Naive thymus-derived CD8-positive, alpha-beta T cell (primary cell): ENCODE data around the gene TCAP. TPM values are rescaled to one million over a fixed set of nuclear protein-coding genes. Genes with fewer than 3 reads are reported as not detected.

Experiments
- ATAC-seq, 2 donors: fragments of 150-1000 bp; cut with Tn5 transposase in 1 of 2; sonication (Bioruptor Pico), chemical (Tn5 transposase) in 1 of 2; 1 replicate in 1 of 2; 2 replicates in 1 of 2; pipeline ENCODE4 v1.10.0; 2021; ENCODE audit warnings: mild to moderate bottlenecking in 2 of 2, moderate library complexity in 2 of 2
- POLR2A ChIA-PET: fragments of 350-600 bp; sonication (Branson Sonifier 250); formaldehyde crosslinking; loops from one replicate; lab custom pipeline; 2021; ENCODE audit warnings: antibody characterized with exemption; lab: Charles Lee
- DNase-seq, 10 donors: peaks; one replicate each; pipeline versions ENCODE4 v3.0.0 to v3.0.0-alpha.2; 2020 to 2022
- H3K27ac Mint-ChIP-seq, 10 donors: one replicate each; pipeline ENCODE4 v1.8.0; 2020 to 2022; ENCODE audit warnings: mild to moderate bottlenecking in 10 of 10, mixed read lengths in 10 of 10, moderate library complexity in 4 of 10, inconsistent platforms in 1 of 10
- H3K27me3 Mint-ChIP-seq, 5 donors: one replicate each; pipeline ENCODE4 v1.8.0; 2021 to 2022; ENCODE audit warnings: mixed read lengths in 5 of 5
- H3K36me3 Mint-ChIP-seq, 3 donors: one replicate each; pipeline ENCODE4 v1.8.0; 2020 to 2022; ENCODE audit warnings: mixed read lengths in 3 of 3, mild to moderate bottlenecking in 2 of 3, inconsistent platforms in 1 of 3
- H3K4me1 Mint-ChIP-seq, 4 donors: one replicate each; pipeline ENCODE4 v1.8.0; 2021 to 2022; ENCODE audit warnings: mixed read lengths in 4 of 4
- H3K4me3 Mint-ChIP-seq, 10 donors: one replicate each; pipeline ENCODE4 v1.8.0; 2020 to 2022; ENCODE audit warnings: mild to moderate bottlenecking in 10 of 10, mixed read lengths in 10 of 10, moderate library complexity in 6 of 10, inconsistent platforms in 1 of 10
- H3K9me3 Mint-ChIP-seq, 9 donors: one replicate each; pipeline ENCODE4 v1.8.0; 2020 to 2022; ENCODE audit warnings: mixed read lengths in 9 of 9, mild to moderate bottlenecking in 3 of 9, inconsistent platforms in 1 of 9, moderate library complexity in 1 of 9
- polyA plus RNA-seq, 3 donors: library from polyadenylated mRNA; unstranded; fragments of 300-500 nt; fragmentation: Illumina TruSeq; gene quantifications; one replicate each; pipeline ENCODE4 v1.2.3, GENCODE V29; 2021
- total RNA-seq, 8 experiments: library from RNA in 2 of 8; stranded (reverse) in 2 of 8; gene quantifications; one replicate each; pipeline ENCODE4 v1.2.3 and lab custom pipeline; 2021 to 2026

The TCAP gene
- total and polyA plus RNA-seq, 5 experiments from 2014 or later, result 0.11 to 10.3 (median 8.5) TPM; not detected in 2

DNA sequence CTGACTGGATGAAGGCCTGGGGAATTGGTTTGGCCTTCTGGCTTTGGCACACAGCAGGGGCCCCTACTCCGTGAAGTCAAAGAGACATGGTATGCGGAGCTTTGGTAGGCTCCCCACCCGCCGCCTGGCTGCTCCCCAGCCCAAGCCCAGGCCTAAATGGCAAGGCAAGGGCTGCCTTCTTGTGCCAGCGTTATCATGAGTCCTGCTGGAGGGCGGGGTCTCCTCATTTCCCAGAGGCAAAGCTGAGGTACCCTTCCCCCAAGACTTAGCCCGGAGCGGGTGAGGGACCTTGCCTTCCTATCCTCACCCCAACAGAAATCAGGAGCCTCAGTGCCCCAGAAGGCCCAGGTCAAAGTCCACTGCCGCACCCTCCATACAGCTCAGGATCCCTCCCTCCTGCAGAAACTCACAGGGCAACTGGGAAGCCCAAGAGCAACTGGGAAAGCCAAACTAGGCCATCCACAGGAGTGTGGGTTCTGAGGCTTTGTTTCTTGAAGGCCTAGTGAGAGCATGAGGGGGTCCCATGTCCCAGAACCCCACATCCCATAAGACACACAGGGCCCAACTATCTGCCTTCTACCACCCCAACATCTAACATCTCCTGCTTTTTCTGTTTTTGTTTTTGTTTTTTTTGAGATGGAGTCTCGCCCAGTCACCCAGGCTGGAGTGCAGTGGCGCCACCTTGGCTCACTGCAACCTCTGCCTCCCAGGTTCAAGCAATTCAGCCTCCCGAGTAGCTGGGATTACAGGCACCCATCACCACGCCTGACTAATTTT, 13.4 kb downstream of the TCAP start:
- no peaks in the 10 kb centered on the region for H3K27me3 Mint-ChIP-seq
- peaks cover 0 to 10% (median 8%) of the 10 kb centered on the region in 3 donors for H3K36me3 Mint-ChIP-seq
- POLR2A ChIA-PET, result interaction anchor here (0.7 to 3.4 kb wide), 11 partner anchors 10 to 57 kb away, joined by 3 to 22 read pairs (median 4); partner anchors contain the start of genes MIEN1, PGAP3, PNMT and PPP1R1B
- ATAC-seq (no peak), DNase-seq (peak in 1 of 10 donors; percentile 28)
- H3K27ac Mint-ChIP-seq, result peak overlapping the region; percentile 93 to 99 (median 96)
- no peaks in the 10 kb centered on the region for H3K9me3 Mint-ChIP-seq
- H3K4me1 Mint-ChIP-seq, result peaks cover 35 to 70% (median 65%) of the 10 kb centered on the region in 4 donors
- peak overlapping the region in 8 of 10 donors; percentile 9 to 80 (median 66) for H3K4me3 Mint-ChIP-seq

DNA sequence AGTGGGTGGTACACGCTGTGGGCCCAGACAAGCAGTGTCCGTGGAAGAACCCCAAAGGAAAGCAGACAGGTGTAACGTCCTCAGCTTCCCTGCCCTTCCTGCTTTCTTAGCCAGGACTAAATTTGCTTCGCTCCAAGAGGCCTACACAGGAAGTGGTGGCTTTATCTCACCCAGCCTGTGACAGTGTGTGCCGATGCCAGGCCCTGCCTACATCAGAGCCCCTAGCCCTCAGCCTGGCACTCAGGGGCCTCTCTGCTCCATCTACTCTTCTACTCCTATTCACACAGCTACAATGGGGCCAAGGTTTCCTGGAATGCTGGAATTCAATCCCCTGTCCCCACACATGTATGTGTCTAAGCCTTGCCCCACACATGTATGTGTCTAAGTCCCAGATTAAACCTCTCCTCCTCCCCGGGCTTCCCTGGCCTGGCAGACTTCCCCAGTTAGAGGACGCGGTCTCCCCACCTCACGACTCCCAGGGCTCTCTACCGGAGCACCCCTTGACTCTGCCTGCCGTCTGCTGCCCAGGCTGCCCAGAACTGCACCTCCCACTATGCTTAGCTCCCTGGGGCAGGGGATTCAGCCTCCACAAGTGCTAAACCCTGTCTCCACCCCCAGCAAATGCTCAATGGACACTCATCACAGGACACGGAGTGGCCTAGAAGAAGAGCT, 14.5 kb downstream of the TCAP start:
- ATAC-seq (peak; percentile 82 to 85), DNase-seq (peak in 9 of 10 donors; percentile 16 to 70 (median 49))
- POLR2A ChIA-PET, result interaction anchor here (0.7 to 2.5 kb wide), 14 partner anchors 9 to 90 kb away, joined by 3 to 22 read pairs (median 4); partner anchors contain the start of genes MIEN1, PGAP3, PNMT and PPP1R1B
- Mint-ChIP-seq H3K9me3 (no peaks in the 10 kb centered on the region), H3K27me3 (no peaks in the 10 kb centered on the region), H3K4me3 (peak overlapping the region; percentile 22 to 88 (median 69)), H3K27ac (peak overlapping the region; percentile 93 to 99 (median 96)), H3K36me3 (peaks cover 0 to 17% (median 13%) of the 10 kb centered on the region in 3 donors), H3K4me1 (peaks cover 38 to 70% (median 63%) of the 10 kb centered on the region in 4 donors)

DNA sequence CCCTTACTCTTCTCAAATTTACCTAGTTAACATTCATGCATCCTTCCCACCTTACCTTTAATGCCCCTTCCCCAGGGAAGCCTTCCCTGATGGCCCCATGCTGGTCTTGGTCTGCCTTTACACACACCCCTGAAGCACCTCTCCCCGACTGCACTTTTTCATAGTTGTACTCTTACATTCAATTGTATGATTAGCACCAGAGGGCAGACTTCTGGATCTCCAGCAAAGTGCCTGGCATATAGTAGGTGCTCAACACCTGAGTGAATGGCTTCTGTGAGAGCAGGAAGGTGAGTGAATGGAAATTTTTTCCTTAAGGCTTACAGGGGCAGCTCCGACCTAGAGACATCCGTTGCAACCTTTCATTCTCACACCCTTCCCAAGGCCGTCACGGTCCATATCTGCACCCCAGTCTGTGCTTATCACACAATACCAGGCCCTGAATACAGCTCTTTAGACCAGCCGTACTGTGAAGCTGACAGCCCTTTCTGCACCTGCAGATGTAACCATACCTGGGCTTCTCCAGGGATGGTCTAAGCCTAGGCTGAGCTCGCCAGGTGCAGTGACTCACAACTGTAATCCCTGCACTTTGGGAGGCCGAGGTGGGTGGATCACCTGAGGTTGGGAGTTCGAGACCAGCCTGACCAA, 18.3 kb downstream of the TCAP start:
- H3K27ac Mint-ChIP-seq, result peak overlapping the region in 4 of 10 donors; percentile 8 to 69 (median 41)
- peak in 1 of 10 donors; percentile 35 for DNase-seq
- POLR2A ChIA-PET, result interaction anchor here (0.7 to 1.4 kb wide), 2 partner anchors 71 to 351 kb away, joined by 3 to 4 read pairs; no protein-coding TSS in a partner anchor
- H3K9me3 Mint-ChIP-seq, result peaks cover 0 to 3% (median 0%) of the 10 kb centered on the region in 9 donors
- peaks cover 41 to 59% (median 50%) of the 10 kb centered on the region in 4 donors for H3K4me1 Mint-ChIP-seq
- no peaks in the 10 kb centered on the region for H3K27me3 Mint-ChIP-seq
- H3K36me3 Mint-ChIP-seq, result peaks cover 0 to 27% (median 18%) of the 10 kb centered on the region in 3 donors
- no peak overlapping the region for H3K4me3 Mint-ChIP-seq
- no peak for ATAC-seq

DNA sequence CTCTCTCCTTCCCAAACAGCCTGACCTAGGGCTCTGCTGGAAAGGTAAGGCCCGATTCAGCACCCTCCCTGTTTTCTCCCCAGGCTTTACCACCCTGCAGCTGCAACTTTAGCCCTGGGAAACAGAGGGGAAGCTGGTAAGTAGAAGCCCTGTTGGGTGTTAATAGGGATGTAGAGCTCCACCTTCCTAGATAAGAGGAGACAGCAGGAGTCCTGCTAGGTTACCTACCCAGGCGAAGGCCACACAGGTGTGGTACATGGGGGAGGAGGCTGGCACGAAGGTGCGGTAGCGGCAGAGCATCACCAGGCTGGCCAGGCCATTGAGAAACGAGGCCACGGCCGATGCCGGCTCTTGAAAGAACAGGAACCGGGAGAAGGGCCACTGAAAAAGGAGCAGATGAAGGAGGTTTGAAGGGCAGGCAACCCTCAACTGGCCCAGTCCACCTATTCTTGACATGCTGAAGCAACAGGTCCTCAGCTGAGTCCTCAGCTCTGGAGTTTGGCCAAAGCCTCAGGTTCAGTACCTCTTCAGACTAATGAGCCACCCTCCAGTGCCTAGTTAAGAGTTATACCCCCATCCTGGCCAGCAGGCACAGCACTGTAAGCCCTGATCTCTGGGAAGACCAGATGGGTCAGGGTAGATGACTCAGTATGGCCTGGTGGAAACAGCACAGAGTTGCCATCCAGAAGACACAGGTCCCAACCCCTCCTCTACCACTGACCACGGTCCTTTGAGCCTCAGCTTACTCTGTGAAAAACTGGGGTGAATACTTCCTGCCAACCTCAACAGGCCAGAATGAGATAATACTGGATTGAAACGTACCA, 19.4 kb downstream of the TCAP start:
- H3K27me3 Mint-ChIP-seq, result no peaks in the 10 kb centered on the region
- peak overlapping the region in 1 of 10 donors; percentile 66 for H3K27ac Mint-ChIP-seq
- H3K9me3 Mint-ChIP-seq, result peaks cover 0 to 10% (median 0%) of the 10 kb centered on the region in 9 donors
- H3K4me1 Mint-ChIP-seq, result peaks cover 37 to 56% (median 45%) of the 10 kb centered on the region in 4 donors
- no peak overlapping the region for H3K4me3 Mint-ChIP-seq
- H3K36me3 Mint-ChIP-seq, result peaks cover 0 to 27% (median 18%) of the 10 kb centered on the region in 3 donors
- DNase-seq (peak in 1 of 10 donors; percentile 40), ATAC-seq (no peak)
- POLR2A ChIA-PET, result no interaction called here

DNA sequence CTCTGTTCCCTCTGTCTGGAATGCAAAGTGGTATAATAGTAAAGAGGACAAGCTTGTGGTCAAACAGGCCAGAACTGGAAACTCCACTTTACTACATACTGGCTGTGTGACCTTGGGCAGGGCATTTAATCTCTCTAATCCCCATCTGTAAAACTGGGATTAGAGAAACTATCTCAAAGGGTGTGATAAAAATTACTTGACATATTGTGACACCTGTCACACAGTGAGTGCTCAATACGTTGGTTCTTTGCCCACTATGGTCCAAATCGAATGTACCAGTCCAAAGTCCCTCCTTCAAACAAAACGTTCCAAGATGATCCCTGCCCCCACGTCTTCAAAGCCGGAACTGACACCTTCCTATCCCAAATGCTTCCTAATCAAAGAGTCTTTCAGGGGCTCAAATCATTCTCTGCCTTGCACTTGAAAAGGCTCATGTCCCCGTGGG, 22.0 kb downstream of the TCAP start:
- no peak for DNase-seq
- Mint-ChIP-seq H3K9me3 (peaks cover 0 to 10% (median 0%) of the 10 kb centered on the region in 9 donors), H3K4me3 (peak overlapping the region; percentile 97 to 99 (median 98)), H3K27ac (peak overlapping the region in 9 of 10 donors; percentile 97 to 99 (median 98)), H3K4me1 (peaks cover 23 to 39% (median 30%) of the 10 kb centered on the region in 4 donors), H3K36me3 (peaks cover 0 to 27% (median 16%) of the 10 kb centered on the region in 3 donors), H3K27me3 (no peaks in the 10 kb centered on the region)
- no peak for ATAC-seq
- POLR2A ChIA-PET, result interaction anchor here (1.4 to 2.6 kb wide), 7 partner anchors 10 to 239 kb away, joined by 4 to 22 read pairs (median 9); partner anchors contain the start of genes ERBB2, LRRC3C, MIEN1 and ORMDL3

DNA sequence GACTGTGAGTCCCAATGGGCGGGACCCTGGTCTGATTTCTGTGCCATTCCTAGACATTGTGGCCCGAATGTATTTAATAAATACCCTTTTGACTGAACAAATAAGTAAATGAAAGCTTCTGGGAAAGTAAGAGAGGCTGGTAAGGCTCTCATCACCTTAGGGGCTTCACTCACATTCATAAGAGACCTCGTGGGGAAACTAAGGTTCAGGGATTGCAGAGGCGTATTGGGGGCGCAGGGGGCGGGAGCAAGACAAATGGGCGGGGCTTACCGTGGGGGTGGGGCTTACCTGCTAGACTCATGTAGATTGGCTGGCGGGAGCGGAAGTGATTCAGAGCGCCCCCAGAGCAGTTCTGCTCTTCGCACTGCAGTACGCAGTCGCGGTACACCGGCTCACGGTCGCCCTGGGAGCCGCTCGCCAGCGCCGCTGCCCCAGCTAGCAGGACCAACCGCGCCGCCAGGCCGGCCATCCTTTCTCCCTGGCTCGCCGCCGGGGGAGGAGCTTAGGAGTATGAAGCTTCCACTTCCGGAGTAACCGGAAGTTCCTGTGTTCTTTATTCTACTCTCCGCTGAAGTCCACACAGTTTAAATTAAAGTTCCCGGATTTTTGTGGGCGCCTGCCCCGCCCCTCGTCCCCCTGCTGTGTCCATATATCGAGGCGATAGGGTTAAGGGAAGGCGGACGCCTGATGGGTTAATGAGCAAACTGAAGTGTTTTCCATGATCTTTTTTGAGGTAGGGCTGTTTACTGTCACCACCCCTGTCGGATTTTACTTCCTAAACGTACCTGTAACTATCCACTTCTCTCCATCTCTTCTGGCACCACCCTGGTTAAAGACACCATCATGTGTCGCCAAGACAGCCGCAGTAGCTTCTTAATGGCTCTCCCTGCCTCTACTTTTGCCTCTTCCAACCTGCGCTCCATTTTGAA, 22.7 kb downstream of the TCAP start, which contains the start of gene PGAP3:
TSS of gene PGAP3 (minus strand) at position 512 of the 929 bp plus-strand sequence. CDS start at position 469, 43 bp downstream.
- Mint-ChIP-seq H3K27me3 (no peaks in the 10 kb centered on the region), H3K27ac (peak within 1 kb of the TSS; percentile 97 to 99 (median 98)), H3K4me3 (peak within 1 kb of the TSS; percentile 97 to 99 (median 98)), H3K9me3 (peaks cover 0 to 10% (median 0%) of the 10 kb centered on the region in 9 donors), H3K36me3 (peaks cover 0 to 24% (median 16%) of the 10 kb centered on the region in 3 donors), H3K4me1 (peaks cover 23 to 35% (median 30%) of the 10 kb centered on the region in 4 donors)
- POLR2A ChIA-PET, result interaction anchor here (0.6 to 3.2 kb wide), 22 partner anchors 8 to 450 kb away, joined by 3 to 22 read pairs (median 5); partner anchors contain the start of genes ERBB2, LRRC3C, MIEN1 and ORMDL3
- DNase-seq (peak; percentile 73 to 92 (median 80)), ATAC-seq (peak; percentile 89 to 93)

DNA sequence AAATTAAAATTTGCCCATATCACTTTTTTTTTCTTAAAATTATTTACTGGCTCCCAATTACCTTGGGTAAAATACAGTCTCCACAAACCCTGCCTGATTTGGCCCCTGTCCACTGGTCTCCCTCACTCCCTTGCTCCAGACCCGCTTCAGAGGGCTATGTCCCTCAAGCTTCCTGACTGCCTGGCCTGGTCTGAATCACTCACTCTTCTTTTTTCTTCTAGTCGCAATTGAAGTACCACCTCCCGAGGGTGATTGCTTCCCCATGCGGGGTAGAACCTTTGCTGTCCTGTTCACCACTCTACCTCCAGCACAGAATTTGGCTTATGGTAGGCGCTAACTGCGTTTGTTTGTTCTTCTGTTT, 23.3 kb downstream of the TCAP start:
- peak overlapping the region; percentile 97 to 99 (median 98) for H3K27ac Mint-ChIP-seq
- H3K4me3 Mint-ChIP-seq, result peak overlapping the region; percentile 97 to 99 (median 98)
- ATAC-seq (no peak), DNase-seq (peak in 1 of 10 donors; percentile 54)
- H3K9me3 Mint-ChIP-seq, result peaks cover 0 to 10% (median 0%) of the 10 kb centered on the region in 9 donors
- H3K27me3 Mint-ChIP-seq, result peaks cover 0 to 1% (median 0%) of the 10 kb centered on the region in 5 donors
- POLR2A ChIA-PET, result interaction anchor here (0.9 to 3.2 kb wide), 19 partner anchors 8 to 238 kb away, joined by 3 to 22 read pairs (median 5); partner anchors contain the start of genes ERBB2, LRRC3C, MIEN1 and ORMDL3
- peaks cover 23 to 33% (median 27%) of the 10 kb centered on the region in 4 donors for H3K4me1 Mint-ChIP-seq
- H3K36me3 Mint-ChIP-seq, result peaks cover 0 to 18% (median 10%) of the 10 kb centered on the region in 3 donors

DNA sequence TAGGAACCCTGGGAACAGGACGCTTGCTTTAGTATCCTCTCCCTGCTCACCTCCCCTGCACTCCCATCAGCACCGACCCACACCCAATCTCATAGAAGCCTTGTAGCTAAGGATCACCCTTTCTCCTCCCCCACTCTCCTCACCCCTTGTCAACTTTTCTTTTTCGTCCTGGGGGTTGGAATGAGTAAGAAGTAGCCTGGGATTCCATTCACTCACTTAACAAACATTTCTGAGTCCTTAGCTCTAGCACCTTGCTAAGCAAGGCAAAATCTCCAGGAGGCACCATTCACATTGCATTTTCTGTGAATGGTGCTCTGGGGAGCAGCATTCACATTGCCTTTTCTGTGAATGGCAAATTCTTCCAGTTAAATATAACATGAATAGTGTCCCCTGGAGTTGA, 23.8 kb downstream of the TCAP start:
- peaks cover 0 to 1% (median 0%) of the 10 kb centered on the region in 5 donors for H3K27me3 Mint-ChIP-seq
- POLR2A ChIA-PET, result interaction anchor here (1.4 to 3.2 kb wide), 5 partner anchors 9 to 41 kb away, joined by 5 to 22 read pairs (median 13); partner anchors contain the start of gene MIEN1
- H3K36me3 Mint-ChIP-seq, result peaks cover 0 to 17% (median 9%) of the 10 kb centered on the region in 3 donors
- peaks cover 23 to 33% (median 26%) of the 10 kb centered on the region in 4 donors for H3K4me1 Mint-ChIP-seq
- DNase-seq (no peak), ATAC-seq (no peak)
- H3K4me3 Mint-ChIP-seq, result peak overlapping the region; percentile 75 to 99 (median 98)
- peak overlapping the region; percentile 37 to 99 (median 98) for H3K27ac Mint-ChIP-seq
- peaks cover 0 to 10% (median 0%) of the 10 kb centered on the region in 9 donors for H3K9me3 Mint-ChIP-seq

DNA sequence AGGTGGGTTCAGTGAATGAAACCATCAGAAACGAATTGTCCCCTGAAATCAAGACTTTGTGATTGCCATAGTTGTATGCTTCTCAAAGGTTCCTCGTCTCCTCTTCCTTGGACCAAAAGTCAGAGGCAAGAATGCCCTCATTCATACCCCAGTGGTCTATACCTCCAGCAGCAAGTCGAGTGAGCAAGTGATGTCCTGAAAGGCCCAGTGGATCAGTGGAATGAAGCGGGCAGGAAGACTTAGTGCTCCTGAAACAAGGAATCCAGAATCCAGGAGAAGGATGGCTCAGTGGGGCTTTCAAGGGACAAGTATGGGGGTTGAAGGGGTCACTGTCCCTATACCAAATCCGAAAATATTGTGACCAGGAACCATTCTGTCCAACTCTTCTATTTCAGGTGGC, 29.4 kb downstream of the TCAP start:
- no peak for ATAC-seq
- POLR2A ChIA-PET, result no interaction called here
- Mint-ChIP-seq H3K4me3 (no peak overlapping the region), H3K27me3 (peaks cover 7 to 12% (median 11%) of the 10 kb centered on the region in 5 donors), H3K27ac (no peak overlapping the region), H3K4me1 (peaks cover 1 to 3% (median 2%) of the 10 kb centered on the region in 4 donors), H3K36me3 (peaks cover 0 to 9% (median 8%) of the 10 kb centered on the region in 3 donors), H3K9me3 (no peaks in the 10 kb centered on the region)
- DNase-seq, result peak in 1 of 10 donors; percentile 16

DNA sequence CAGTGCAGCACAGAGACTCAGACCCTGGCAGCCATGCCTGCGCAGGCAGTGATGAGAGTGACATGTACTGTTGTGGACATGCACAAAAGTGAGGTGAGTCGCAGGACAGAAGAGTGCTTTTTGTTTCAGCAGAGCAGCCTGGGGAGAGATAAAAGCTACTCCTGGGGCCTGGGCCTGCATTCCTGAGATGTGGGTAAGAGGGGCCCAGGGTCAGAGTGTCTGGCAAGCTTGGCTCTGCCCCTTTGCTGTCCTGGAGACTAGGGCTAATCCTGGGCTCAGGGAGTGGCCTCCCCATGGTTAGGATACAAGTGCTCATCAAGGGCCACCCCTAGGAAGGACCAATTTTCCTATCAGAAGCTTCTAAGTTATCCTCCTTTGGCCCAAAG, 29.9 kb downstream of the TCAP start:
- Mint-ChIP-seq H3K27ac (no peak overlapping the region), H3K27me3 (peaks cover 10 to 16% (median 13%) of the 10 kb centered on the region in 5 donors), H3K9me3 (no peaks in the 10 kb centered on the region), H3K4me3 (no peak overlapping the region), H3K36me3 (peaks cover 0 to 11% (median 8%) of the 10 kb centered on the region in 3 donors), H3K4me1 (peaks cover 4 to 8% (median 5%) of the 10 kb centered on the region in 4 donors)
- POLR2A ChIA-PET, result interaction anchor here (1.0 kb wide), 1 partner anchor 14 kb away, joined by 3 read pairs; no protein-coding TSS in a partner anchor
- ATAC-seq (no peak), DNase-seq (no peak)
